ENCODE measurements around the gene CDC40.
A peak's percentile ranks its signal among the peaks of the same experiment; 100 is the strongest.

- TF ChIP-seq CTCF (IDR thresholded peaks at IDR 0.05) (no peak), POLR2A (IDR thresholded peaks at IDR 0.05) (peak in 1 of 2 donors; percentile 48)
These were observed 610 bp upstream of the CDC40 start, which contains the start of gene WASF1 for GRCh38 chr6:110179406-110180227.

Data from vagina (tissue), 2 donors.